IgD-negative memory B cell (primary cell): ENCODE measurements around the gene SPSB3. TPM values are rescaled to one million over a fixed set of nuclear protein-coding genes. Genes with fewer than 3 reads are reported as not detected.
A peak's percentile ranks its signal among the peaks of the same experiment; 100 is the strongest.

Source experiments
- H3K27ac Mint-ChIP-seq, 3 donors: one replicate each; pipeline ENCODE4 v1.8.0; 2020 to 2022; ENCODE audit warnings: mild to moderate bottlenecking in 3 of 3, mixed read lengths in 3 of 3, moderate library complexity in 1 of 3
- H3K27me3 Mint-ChIP-seq: one replicate; pipeline ENCODE4 v1.8.0; 2021; ENCODE audit warnings: mixed read lengths
- H3K36me3 Mint-ChIP-seq: one replicate; pipeline ENCODE4 v1.8.0; 2020; ENCODE audit warnings: mild to moderate bottlenecking, mixed read lengths
- H3K4me1 Mint-ChIP-seq, 3 donors: one replicate each; pipeline ENCODE4 v1.8.0; 2020 to 2022; ENCODE audit warnings: mixed read lengths in 3 of 3, mild to moderate bottlenecking in 1 of 3
- H3K4me3 Mint-ChIP-seq, 4 donors: one replicate each; pipeline ENCODE4 v1.8.0; 2020 to 2022; ENCODE audit warnings: mild to moderate bottlenecking in 4 of 4, mixed read lengths in 4 of 4, moderate library complexity in 3 of 4
- H3K9me3 Mint-ChIP-seq, 3 donors: one replicate each; pipeline ENCODE4 v1.8.0; 2020 to 2021; ENCODE audit warnings: mixed read lengths in 3 of 3, mild to moderate bottlenecking in 1 of 3
- polyA plus RNA-seq: library from polyadenylated mRNA; unstranded; fragments of 300-500 nt; fragmentation: Illumina TruSeq; gene quantifications from one replicate; pipeline ENCODE4 v1.2.3, GENCODE V29; 2021

The SPSB3 gene
- polyA plus RNA-seq, 1 donor from 2014 or later, result 55.2 TPM

GRCh38 chr16:1820096-1820945, 38.0 kb upstream of the SPSB3 start:
- Mint-ChIP-seq H3K27me3 (no peaks in the 10 kb centered on the region), H3K4me3 (no peak overlapping the region), H3K4me1 (peaks cover 0 to 7% (median 6%) of the 10 kb centered on the region in 3 donors), H3K9me3 (no peaks in the 10 kb centered on the region), H3K36me3 (peaks cover 2% of the 10 kb centered on the region), H3K27ac (no peak overlapping the region)

DNA sequence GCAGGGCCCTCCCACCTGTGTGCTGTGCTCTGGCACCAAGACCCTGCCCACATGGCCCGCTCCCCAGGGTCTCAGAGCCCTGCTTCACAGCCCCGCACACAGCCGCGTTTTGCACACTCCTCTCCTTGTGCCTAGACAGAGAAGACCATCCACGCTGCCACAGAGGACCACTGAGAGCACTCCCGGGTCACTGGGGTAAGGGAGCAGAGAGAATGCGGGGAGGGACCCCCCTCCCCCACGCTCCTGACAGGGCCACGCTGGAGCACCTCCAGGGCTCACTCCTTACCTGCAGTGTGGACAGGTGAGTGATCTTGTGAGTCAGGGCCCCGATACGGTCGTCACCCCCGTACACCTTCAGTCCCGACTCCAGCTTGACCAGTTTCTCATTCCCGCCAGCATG, 37.2 kb upstream of the SPSB3 start:
- Mint-ChIP-seq H3K9me3 (no peaks in the 10 kb centered on the region), H3K4me1 (peaks cover 0 to 7% (median 6%) of the 10 kb centered on the region in 3 donors), H3K27me3 (no peaks in the 10 kb centered on the region), H3K36me3 (peaks cover 2% of the 10 kb centered on the region), H3K27ac (no peak overlapping the region), H3K4me3 (peak overlapping the region in 1 of 4 donors; percentile 77)

GRCh38 chr16:1818873-1819525, 36.6 kb upstream of the SPSB3 start:
- Mint-ChIP-seq H3K4me1 (peaks cover 0 to 6% (median 3%) of the 10 kb centered on the region in 3 donors), H3K27me3 (no peaks in the 10 kb centered on the region), H3K36me3 (peaks cover 2% of the 10 kb centered on the region), H3K9me3 (no peaks in the 10 kb centered on the region), H3K4me3 (no peak overlapping the region), H3K27ac (no peak overlapping the region)

DNA sequence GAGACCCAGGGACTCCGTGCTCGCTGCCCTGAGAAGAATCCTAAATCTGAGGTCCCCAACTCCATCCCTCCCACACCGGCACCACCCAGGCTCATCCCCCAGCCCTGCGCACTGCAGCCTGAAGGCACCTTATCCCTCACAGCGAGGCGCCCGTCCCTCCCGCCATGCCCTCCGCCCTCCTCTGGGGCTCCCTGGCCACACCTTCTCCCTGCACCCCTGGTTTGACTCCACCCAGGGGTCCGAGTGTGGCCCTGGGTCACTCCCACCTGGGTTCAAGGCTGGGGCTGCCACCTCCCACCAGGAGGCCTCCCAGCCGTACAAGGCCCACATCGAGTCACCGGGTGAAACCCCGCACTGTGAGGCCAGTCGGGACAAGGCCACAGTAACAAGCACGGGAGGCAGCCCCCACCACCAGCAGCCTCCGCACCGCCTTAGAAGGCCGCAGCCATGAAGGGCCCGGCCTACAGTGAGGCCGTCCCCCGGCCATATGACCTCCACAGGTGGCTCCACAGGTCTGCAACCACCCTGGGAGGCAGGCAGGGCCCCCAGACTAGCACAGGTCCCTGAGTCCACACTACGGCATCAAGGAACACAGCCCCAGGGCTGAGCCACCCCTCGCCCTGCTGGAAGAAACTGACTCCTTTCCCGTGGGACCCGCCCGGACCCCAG, 36.0 kb upstream of the SPSB3 start:
- H3K4me1 Mint-ChIP-seq, result peaks cover 1 to 2% (median 2%) of the 10 kb centered on the region in 3 donors
- H3K27me3 Mint-ChIP-seq, result no peaks in the 10 kb centered on the region
- no peak overlapping the region for H3K4me3 Mint-ChIP-seq
- H3K36me3 Mint-ChIP-seq, result peaks cover 2% of the 10 kb centered on the region
- H3K9me3 Mint-ChIP-seq, result no peaks in the 10 kb centered on the region
- no peak overlapping the region for H3K27ac Mint-ChIP-seq

- Mint-ChIP-seq H3K4me1 (peaks cover 1 to 5% (median 2%) of the 10 kb centered on the region in 3 donors), H3K36me3 (peaks cover 2% of the 10 kb centered on the region), H3K4me3 (no peak overlapping the region), H3K9me3 (no peaks in the 10 kb centered on the region), H3K27ac (no peak overlapping the region), H3K27me3 (no peaks in the 10 kb centered on the region)
These were observed 35.3 kb upstream of the SPSB3 start for GRCh38 chr16:1817716-1818115.

DNA sequence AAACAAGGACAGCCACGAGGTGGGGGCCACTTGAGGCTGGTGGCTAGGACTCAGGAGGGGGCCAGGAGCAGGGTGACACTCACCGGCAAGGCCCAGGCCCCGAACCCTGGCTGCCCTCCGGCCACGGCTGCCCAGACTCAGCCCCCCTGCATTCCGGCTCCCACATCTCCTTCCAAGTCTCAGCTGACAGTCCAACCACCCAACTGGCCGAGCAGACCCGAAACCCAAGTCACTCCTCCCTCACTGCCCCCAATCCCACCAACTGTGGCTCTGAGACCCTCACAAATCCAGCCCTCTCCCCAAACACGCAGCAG, 34.9 kb upstream of the SPSB3 start:
- H3K4me1 Mint-ChIP-seq, result peaks cover 1 to 5% (median 2%) of the 10 kb centered on the region in 3 donors

GRCh38 chr16:1816396-1817275, 34.3 kb upstream of the SPSB3 start:
- peaks cover 2% of the 10 kb centered on the region for H3K36me3 Mint-ChIP-seq
- peaks cover 1 to 5% (median 2%) of the 10 kb centered on the region in 3 donors for H3K4me1 Mint-ChIP-seq
- no peaks in the 10 kb centered on the region for H3K27me3 Mint-ChIP-seq
- no peak overlapping the region for H3K4me3 Mint-ChIP-seq
- no peak overlapping the region for H3K27ac Mint-ChIP-seq
- H3K9me3 Mint-ChIP-seq, result no peaks in the 10 kb centered on the region

More for the DNA sequence above, 34.9 kb upstream of the SPSB3 start:
- H3K36me3 Mint-ChIP-seq, result peaks cover 2% of the 10 kb centered on the region
- H3K4me3 Mint-ChIP-seq, result no peak overlapping the region
- no peaks in the 10 kb centered on the region for H3K9me3 Mint-ChIP-seq
- no peak overlapping the region for H3K27ac Mint-ChIP-seq
- no peaks in the 10 kb centered on the region for H3K27me3 Mint-ChIP-seq

DNA sequence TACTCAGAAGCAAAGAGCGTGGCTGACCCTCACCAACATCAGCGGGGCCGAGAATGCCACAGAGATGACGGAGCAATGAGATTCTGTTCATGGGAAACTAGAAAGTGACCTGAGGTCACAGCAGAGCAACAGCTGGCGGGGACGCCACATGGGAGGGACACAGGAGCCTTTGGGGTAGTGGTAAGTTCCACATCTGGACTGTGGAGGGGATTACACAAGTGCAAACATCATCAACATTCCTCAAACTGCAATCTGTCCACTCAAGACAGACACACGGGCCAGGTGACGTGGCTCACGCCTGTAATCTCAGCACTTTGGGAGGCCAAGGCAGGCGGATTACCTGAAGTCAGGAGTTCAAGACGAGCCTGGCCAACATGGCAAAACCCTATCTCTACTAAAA, 33.1 kb upstream of the SPSB3 start:
- H3K27me3 Mint-ChIP-seq, result no peaks in the 10 kb centered on the region
- H3K36me3 Mint-ChIP-seq, result peaks cover 2% of the 10 kb centered on the region
- H3K4me3 Mint-ChIP-seq, result no peak overlapping the region
- no peak overlapping the region for H3K27ac Mint-ChIP-seq
- no peaks in the 10 kb centered on the region for H3K9me3 Mint-ChIP-seq
- H3K4me1 Mint-ChIP-seq, result peaks cover 0 to 5% (median 2%) of the 10 kb centered on the region in 3 donors

GRCh38 chr16:1812732-1813163, 30.4 kb upstream of the SPSB3 start:
- no peaks in the 10 kb centered on the region for H3K9me3 Mint-ChIP-seq
- H3K27me3 Mint-ChIP-seq, result no peaks in the 10 kb centered on the region
- H3K4me3 Mint-ChIP-seq, result no peak overlapping the region
- H3K27ac Mint-ChIP-seq, result no peak overlapping the region
- peaks cover 0 to 5% (median 2%) of the 10 kb centered on the region in 3 donors for H3K4me1 Mint-ChIP-seq
- H3K36me3 Mint-ChIP-seq, result peaks cover 2% of the 10 kb centered on the region

DNA sequence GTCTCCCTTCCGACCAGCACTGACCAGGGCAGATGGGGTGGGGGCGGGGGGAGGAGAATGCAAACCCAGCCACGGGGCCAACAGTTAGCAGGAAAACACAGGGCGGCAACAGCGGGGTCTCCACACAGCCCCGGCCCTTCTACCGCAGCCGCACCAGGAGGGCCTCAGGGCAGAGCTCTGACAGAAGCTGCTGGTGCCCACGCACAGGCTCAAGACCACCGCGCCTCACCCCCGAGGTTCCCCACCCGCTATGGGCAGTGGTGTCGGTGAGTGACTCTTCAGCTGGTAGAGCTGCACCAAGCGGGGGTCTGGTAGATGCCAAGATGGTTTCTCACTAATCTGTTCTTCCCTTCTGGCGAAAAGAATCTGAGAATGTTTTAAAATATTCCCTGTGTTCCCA, 28.2 kb upstream of the SPSB3 start:
- no peaks in the 10 kb centered on the region for H3K27me3 Mint-ChIP-seq
- H3K36me3 Mint-ChIP-seq, result peaks cover 9% of the 10 kb centered on the region
- H3K9me3 Mint-ChIP-seq, result peaks cover 0 to 2% (median 0%) of the 10 kb centered on the region in 3 donors
- H3K27ac Mint-ChIP-seq, result no peak overlapping the region
- no peak overlapping the region for H3K4me3 Mint-ChIP-seq
- peaks cover 0 to 5% (median 2%) of the 10 kb centered on the region in 3 donors for H3K4me1 Mint-ChIP-seq

DNA sequence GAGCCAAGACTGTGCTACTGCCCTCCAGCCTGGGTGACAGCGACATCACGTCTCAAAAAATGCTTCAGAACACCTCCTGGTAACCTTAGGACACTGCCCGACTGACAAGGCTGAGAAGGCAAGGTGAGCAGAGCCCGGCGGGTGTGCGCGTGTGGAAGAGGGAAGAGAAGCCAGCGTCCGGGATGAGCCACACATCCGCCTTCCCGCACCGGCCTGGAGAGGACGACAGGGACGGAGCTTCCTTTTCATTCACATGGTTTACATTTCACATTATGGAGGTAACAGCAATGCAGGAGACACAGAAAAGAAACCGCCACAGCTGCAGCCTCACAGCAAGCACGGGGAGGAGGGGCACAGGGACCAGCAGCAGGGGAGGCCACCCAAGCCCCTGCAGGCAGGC, 27.7 kb upstream of the SPSB3 start:
- H3K4me3 Mint-ChIP-seq, result no peak overlapping the region

DNA sequence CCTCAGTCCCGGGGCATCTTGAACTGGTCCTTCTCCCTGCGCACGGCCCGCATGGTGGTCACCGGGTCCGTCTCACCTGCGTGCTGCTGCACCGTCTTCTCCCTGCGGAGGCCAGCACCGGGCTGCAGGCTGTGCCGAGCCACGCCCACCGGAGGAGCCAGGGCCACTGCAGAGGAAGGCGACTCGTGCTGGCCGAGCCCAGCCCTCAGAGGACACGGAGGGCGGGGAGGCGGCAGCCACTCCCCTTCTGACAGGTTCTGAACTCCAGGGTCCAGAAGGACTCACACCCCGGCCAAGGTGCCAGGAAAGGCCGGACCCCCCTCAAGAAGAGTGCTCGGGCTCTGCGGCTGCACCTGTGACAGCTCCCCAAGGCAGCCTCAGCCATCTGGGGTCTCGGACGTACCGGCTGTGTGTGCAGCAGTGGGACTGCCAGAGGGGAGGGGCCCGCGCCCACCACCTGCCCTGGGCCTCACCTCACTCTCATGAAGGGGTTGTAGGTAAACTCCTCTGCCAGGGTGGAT, 27.0 kb upstream of the SPSB3 start:
- no peaks in the 10 kb centered on the region for H3K27me3 Mint-ChIP-seq
- peaks cover 0 to 5% (median 0%) of the 10 kb centered on the region in 3 donors for H3K4me1 Mint-ChIP-seq
- peaks cover 8% of the 10 kb centered on the region for H3K36me3 Mint-ChIP-seq
- no peak overlapping the region for H3K4me3 Mint-ChIP-seq
- no peak overlapping the region for H3K27ac Mint-ChIP-seq
- H3K9me3 Mint-ChIP-seq, result peaks cover 0 to 2% (median 0%) of the 10 kb centered on the region in 3 donors

More for the DNA sequence above, 27.7 kb upstream of the SPSB3 start:
- peaks cover 8% of the 10 kb centered on the region for H3K36me3 Mint-ChIP-seq
- H3K4me1 Mint-ChIP-seq, result peaks cover 0 to 5% (median under 1%) of the 10 kb centered on the region in 3 donors
- H3K27ac Mint-ChIP-seq, result no peak overlapping the region
- H3K9me3 Mint-ChIP-seq, result peaks cover 0 to 2% (median 0%) of the 10 kb centered on the region in 3 donors
- no peaks in the 10 kb centered on the region for H3K27me3 Mint-ChIP-seq

DNA sequence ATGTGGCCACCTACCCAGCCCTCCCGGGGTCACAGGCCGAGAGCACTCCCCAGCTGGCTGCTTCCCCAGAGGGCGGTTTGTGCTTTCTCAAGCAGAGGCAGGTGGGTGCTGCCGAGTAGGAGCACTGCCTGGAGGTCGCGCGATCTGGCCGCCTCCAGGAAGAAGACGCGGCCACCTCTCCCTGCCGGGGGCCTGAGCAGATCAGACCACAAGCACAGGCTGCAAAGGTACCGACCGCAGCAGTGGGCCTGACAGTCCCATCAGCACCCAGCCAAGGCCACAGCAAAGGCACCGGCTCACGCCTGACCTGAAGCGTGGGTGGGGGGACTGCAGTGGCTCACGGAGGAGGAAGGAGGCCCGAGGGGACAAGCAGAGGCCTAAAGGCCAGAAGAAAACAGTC, 26.3 kb upstream of the SPSB3 start:
- Mint-ChIP-seq H3K9me3 (peaks cover 0 to 2% (median 0%) of the 10 kb centered on the region in 3 donors), H3K4me3 (no peak overlapping the region), H3K4me1 (peaks cover 0 to 5% (median 0%) of the 10 kb centered on the region in 3 donors), H3K27ac (no peak overlapping the region), H3K36me3 (peaks cover 8% of the 10 kb centered on the region), H3K27me3 (no peaks in the 10 kb centered on the region)

DNA sequence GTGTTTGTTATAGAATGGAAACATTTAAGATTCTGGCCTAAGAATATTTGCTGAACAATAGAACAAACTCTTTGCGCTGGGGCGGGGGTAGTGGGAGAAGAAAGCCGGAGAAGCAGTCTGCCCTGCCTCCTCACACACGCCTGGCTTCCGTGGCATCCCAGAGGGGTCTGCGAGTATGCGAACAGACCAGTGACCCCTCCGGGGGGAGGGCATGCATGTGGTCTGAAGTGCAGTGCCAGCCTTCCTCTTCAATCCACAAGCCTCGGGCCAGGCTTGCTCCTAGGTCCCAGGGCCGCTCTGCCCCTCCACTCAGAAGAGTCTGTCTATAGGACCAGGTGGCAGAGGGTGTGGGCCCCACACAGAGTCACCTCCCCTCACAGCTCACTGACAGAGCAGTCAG, 25.3 kb upstream of the SPSB3 start:
- Mint-ChIP-seq H3K36me3 (peaks cover 8% of the 10 kb centered on the region), H3K4me3 (no peak overlapping the region), H3K27me3 (no peaks in the 10 kb centered on the region), H3K27ac (no peak overlapping the region), H3K4me1 (no peaks in the 10 kb centered on the region), H3K9me3 (peaks cover 0 to 2% (median 0%) of the 10 kb centered on the region in 3 donors)
